ENCODE measurements around the gene CDADC1.

Gene CDADC1

DNA sequence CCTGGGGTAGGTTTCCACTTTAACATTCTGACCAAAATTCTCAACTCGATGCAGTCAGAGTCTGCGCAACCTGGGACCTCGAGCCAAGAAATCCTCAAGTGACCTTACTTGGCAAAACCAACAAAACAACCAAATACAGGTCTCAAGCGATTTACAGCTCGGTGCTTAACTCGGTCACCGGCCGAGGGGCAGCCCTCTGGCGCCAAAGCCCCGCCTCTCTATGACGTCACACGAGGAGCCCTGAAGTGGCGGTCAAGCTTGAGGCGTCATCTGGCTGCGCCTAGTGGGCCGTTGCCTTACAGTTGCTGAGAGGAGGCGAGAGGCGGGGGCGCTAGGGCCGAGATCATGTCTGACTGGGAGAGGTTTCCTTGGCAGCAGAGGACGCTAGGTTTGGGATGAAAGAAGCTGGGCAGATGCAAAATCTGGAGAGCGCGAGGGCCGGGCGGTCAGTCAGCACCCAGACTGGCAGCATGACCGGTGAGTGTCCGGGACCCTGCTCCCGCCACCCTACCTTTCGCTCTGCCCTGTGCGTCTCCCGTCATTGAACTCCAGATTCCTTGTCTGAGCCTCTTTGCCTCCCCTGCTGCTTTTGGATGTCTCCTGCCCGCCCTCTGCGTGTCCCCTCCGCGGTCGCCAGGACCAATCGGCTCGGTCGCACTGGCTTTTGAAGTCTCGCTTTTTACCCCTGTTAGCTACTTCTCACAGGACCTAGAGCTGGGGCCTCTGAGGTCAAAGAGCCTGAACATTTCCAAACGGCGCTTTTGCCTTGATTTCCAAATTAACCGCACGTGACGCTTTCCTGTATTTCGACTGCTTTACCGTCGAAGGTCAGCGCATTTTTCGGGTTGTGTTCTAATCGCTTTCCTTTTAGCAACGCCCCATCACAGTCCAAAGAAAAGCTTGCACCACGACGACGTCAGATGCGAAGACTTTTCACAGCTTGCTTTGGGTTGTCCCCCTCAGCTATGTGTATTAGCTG is at the start of gene CDADC1:
Gene CDADC1, plus strand, starts transcription at position 283 of the 979 bp plus-strand sequence. Its CDS starts 113 bp downstream, at position 396.
- H3K27me3 ChIP-seq (ENCODE audit: control insufficient read depth, insufficient read depth, low read length): no peaks in the 10 kb centered on the region
- H3K36me3 ChIP-seq (ENCODE audit: control insufficient read depth, insufficient read depth, low read length): no peaks in the 10 kb centered on the region
- H3K9ac ChIP-seq (ENCODE audit: low read depth, low read length): peak within 1 kb of the TSS; percentile 70
- peak within 1 kb of the TSS; percentile 99 for H3K4me3 ChIP-seq (ENCODE audit: low read depth, low read length)
- H3K9me3 ChIP-seq (ENCODE audit: control insufficient read depth, insufficient read depth, low read length): no peaks in the 10 kb centered on the region
- no peaks in the 10 kb centered on the region for H3K4me1 ChIP-seq (ENCODE audit: control insufficient read depth, insufficient read depth, low read length)

DNA sequence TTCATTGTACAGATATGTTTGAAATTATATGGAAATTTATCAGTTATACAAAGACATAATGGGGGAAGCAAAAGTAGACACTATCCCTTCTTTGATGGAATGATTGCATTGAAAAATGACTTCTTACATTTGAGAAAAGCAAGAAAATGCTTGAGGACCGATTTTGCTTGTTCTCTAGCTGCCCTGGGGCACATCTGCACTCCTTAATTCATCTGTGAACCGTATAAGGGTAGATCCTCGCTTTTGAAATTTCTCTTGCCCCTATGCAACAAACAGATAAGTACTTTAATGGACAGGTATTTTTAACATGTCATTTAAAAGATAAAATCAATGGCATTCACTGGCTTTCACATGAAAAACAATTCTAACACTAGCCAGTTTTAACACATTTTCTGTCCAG is 41.1 kb upstream of the CDADC1 start:
- Histone ChIP-seq H3K9me3 (ENCODE audit: control insufficient read depth, insufficient read depth, low read length) (no peaks in the 10 kb centered on the region), H3K4me3 (ENCODE audit: low read depth, low read length) (no peak overlapping the region), H3K4me1 (ENCODE audit: control insufficient read depth, insufficient read depth, low read length) (no peaks in the 10 kb centered on the region), H3K27me3 (ENCODE audit: control insufficient read depth, insufficient read depth, low read length) (no peaks in the 10 kb centered on the region), H3K36me3 (ENCODE audit: control insufficient read depth, insufficient read depth, low read length) (no peaks in the 10 kb centered on the region), H3K9ac (ENCODE audit: low read depth, low read length) (no peak overlapping the region)

DNA sequence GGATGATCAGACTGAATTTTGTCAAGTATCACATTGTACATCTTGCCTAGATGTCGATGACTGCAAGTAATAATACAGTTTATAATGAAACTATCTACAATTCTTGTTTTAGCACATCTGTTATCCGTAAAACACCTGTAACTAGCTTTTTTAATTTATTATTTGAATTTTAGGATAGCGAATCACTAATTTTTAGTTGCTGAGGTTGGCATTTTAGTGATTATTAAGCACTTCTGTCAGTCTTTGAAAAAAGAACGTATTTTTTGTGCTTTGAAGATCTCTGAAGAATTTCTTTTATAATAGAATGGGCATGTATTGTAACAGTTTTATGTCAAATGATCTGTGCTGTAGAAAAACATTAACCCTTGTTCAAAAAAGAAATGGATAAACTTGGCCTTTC is 39.1 kb upstream of the CDADC1 start:
- no peaks in the 10 kb centered on the region for H3K4me1 ChIP-seq (ENCODE audit: control insufficient read depth, insufficient read depth, low read length)
- H3K27me3 ChIP-seq (ENCODE audit: control insufficient read depth, insufficient read depth, low read length): no peaks in the 10 kb centered on the region
- H3K4me3 ChIP-seq (ENCODE audit: low read depth, low read length): no peak overlapping the region
- H3K9me3 ChIP-seq (ENCODE audit: control insufficient read depth, insufficient read depth, low read length): no peaks in the 10 kb centered on the region
- H3K36me3 ChIP-seq (ENCODE audit: control insufficient read depth, insufficient read depth, low read length): no peaks in the 10 kb centered on the region
- H3K9ac ChIP-seq (ENCODE audit: low read depth, low read length): no peak overlapping the region

DNA sequence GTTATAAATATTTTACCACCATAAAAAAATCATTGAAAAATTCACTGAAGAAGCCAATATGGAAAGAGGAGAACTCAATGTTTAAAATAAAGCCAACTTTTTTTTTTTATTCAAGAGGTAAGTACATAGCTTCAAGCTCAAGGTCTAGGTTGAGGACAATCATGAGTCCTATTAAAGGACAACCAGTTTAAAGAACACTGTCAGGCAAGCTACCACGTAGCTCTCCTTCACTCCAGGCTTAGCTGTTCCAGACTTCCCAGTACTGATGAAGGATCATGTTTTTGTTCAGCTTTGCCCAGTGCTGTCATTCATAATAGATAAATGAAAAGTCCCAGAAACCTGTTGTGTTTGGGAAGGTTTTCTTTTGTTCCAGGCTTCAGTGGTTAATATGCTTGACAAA is 37.6 kb upstream of the CDADC1 start:
- H3K27me3 ChIP-seq (ENCODE audit: control insufficient read depth, insufficient read depth, low read length): no peaks in the 10 kb centered on the region
- H3K4me3 ChIP-seq (ENCODE audit: low read depth, low read length): no peak overlapping the region
- H3K4me1 ChIP-seq (ENCODE audit: control insufficient read depth, insufficient read depth, low read length): peaks cover under 1% of the 10 kb centered on the region
- no peak overlapping the region for H3K9ac ChIP-seq (ENCODE audit: low read depth, low read length)
- H3K9me3 ChIP-seq (ENCODE audit: control insufficient read depth, insufficient read depth, low read length): no peaks in the 10 kb centered on the region
- no peaks in the 10 kb centered on the region for H3K36me3 ChIP-seq (ENCODE audit: control insufficient read depth, insufficient read depth, low read length)

DNA sequence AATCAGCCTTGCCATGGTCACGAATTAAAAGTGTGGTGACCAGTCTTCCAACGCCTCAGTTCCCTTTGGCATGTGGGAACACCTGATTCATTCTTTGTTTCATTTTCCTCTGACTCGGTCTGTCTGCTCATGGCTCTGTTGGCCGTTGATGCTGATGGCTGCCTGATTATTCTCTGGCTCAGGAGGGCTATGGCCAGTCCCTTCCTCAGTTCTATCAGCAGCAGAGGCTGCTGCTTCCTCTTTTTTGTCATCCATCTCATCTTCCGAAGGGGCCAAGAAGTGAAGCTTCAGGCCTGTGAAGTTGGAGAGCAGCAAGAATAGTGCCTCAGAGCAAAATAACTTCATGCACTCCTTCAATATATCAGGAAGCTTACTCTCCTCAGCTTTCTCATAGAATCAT is 37.1 kb upstream of the CDADC1 start:
- Histone ChIP-seq H3K9ac (ENCODE audit: low read depth, low read length) (no peak overlapping the region), H3K4me3 (ENCODE audit: low read depth, low read length) (no peak overlapping the region), H3K27me3 (ENCODE audit: control insufficient read depth, insufficient read depth, low read length) (no peaks in the 10 kb centered on the region), H3K36me3 (ENCODE audit: control insufficient read depth, insufficient read depth, low read length) (no peaks in the 10 kb centered on the region), H3K4me1 (ENCODE audit: control insufficient read depth, insufficient read depth, low read length) (peaks cover 2% of the 10 kb centered on the region), H3K9me3 (ENCODE audit: control insufficient read depth, insufficient read depth, low read length) (no peaks in the 10 kb centered on the region)

DNA sequence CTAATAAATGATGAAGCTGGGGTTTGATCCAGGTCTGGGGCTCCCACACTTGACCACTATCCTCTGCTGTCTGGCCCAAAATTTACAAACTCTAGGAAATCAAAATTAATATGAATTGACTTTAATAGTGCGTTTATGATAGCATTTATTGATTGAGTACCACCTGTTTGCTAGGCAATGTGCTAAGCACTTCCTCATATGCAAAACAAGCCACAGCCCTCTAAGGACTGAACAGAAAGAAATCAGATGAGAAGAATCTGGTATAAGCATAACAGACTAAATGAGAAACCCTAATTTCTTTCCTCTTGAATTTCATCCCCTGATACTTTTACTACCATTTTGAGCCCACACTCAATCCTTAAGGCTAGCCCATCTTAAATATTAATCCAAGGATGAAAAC is 34.2 kb upstream of the CDADC1 start:
- Histone ChIP-seq H3K27me3 (ENCODE audit: control insufficient read depth, insufficient read depth, low read length) (peaks cover 27% of the 10 kb centered on the region), H3K4me1 (ENCODE audit: control insufficient read depth, insufficient read depth, low read length) (peaks cover 10% of the 10 kb centered on the region), H3K36me3 (ENCODE audit: control insufficient read depth, insufficient read depth, low read length) (no peaks in the 10 kb centered on the region), H3K9me3 (ENCODE audit: control insufficient read depth, insufficient read depth, low read length) (no peaks in the 10 kb centered on the region), H3K4me3 (ENCODE audit: low read depth, low read length) (no peak overlapping the region), H3K9ac (ENCODE audit: low read depth, low read length) (no peak overlapping the region)

DNA sequence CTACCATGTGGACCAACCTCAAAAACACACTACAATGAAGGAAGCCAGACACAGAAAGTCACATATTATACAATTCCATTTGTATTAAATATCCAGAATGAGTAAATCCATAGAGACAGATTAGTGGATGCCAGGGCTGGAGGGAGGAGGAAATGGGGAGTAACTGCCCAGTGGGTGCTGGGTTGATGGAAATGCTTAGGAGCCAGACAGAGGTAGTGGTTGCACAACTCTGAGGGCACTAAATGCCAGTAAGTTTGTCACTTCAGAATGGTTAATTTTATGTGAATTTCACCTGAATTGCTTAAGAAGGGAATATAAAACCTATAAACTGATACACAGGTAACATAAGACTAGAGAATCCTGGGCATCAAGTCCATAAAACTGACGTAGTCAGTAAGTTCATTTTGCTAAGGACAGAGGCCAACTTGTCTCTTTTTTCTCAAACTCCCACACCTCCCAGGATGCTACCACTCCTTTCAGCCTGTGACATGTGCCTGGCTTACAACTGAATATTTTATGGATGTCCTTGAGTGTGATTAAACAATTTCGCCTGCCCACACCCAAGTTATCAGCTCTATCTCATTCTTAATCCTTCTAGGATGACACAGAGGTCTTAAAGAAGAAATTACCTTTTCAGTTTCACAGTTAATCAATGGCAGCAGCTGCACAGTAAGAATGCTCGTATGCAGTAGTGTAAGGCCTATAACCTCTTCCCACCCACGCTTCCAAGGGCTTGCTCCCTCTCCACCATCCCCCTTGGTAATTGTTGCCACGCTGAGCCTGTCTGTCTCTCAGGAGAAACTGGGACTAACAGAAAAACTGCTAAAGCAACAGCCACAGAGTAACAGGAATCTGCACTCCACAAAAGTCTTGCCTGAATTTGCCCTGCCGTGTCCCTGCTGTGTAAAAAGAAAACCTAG is 33.5 kb upstream of the CDADC1 start:
- Histone ChIP-seq H3K9ac (ENCODE audit: low read depth, low read length) (no peak overlapping the region), H3K9me3 (ENCODE audit: control insufficient read depth, insufficient read depth, low read length) (no peaks in the 10 kb centered on the region), H3K27me3 (ENCODE audit: control insufficient read depth, insufficient read depth, low read length) (peaks cover 35% of the 10 kb centered on the region), H3K4me1 (ENCODE audit: control insufficient read depth, insufficient read depth, low read length) (peaks cover 10% of the 10 kb centered on the region), H3K36me3 (ENCODE audit: control insufficient read depth, insufficient read depth, low read length) (no peaks in the 10 kb centered on the region), H3K4me3 (ENCODE audit: low read depth, low read length) (no peak overlapping the region)

DNA sequence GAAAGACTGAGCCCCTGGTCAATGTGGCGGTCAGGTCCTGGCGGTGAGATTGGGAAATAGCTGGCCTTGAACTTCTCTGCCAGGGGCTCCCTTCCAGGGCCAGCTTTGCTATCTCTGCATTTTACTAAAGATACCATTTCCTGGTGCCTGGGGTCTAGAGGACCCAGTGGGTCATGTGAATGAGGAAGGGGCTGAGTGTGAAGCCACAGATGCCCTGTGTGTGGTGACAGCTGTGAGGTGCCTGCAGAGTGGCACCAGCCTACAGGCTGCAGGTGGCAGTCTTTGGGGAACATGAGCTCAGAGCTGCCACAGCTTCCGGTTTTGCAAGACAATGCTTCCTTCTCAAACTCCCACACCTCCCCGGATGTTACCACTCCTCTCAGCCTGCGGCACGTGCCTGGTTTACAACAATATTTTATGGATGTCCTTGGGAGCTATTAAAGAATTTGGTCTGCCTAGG is 32.8 kb upstream of the CDADC1 start:
- Histone ChIP-seq H3K4me1 (ENCODE audit: control insufficient read depth, insufficient read depth, low read length) (peaks cover 10% of the 10 kb centered on the region), H3K9ac (ENCODE audit: low read depth, low read length) (no peak overlapping the region), H3K9me3 (ENCODE audit: control insufficient read depth, insufficient read depth, low read length) (no peaks in the 10 kb centered on the region), H3K36me3 (ENCODE audit: control insufficient read depth, insufficient read depth, low read length) (no peaks in the 10 kb centered on the region), H3K27me3 (ENCODE audit: control insufficient read depth, insufficient read depth, low read length) (peaks cover 41% of the 10 kb centered on the region), H3K4me3 (ENCODE audit: low read depth, low read length) (no peak overlapping the region)

DNA sequence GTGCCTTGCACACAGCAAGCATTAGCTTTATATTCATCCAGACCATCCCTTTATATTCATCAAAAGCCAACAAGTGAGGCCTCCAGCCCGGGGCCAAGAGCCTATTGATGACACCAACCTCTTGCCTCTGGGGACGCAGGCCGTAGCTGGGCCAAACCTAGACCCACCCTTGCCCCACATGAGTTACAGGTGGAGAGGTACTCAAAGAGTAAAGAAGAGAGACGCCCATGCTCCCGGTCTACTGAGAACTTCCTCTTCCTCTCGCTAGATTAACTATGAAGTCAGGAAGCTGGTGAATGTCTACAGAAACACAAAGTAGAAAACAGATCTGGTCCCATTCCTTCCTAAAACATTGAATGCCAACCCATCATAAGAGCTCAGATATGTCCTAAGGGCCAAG is 31.4 kb upstream of the CDADC1 start:
- Histone ChIP-seq H3K4me3 (ENCODE audit: low read depth, low read length) (no peak overlapping the region), H3K27me3 (ENCODE audit: control insufficient read depth, insufficient read depth, low read length) (peaks cover 54% of the 10 kb centered on the region), H3K9ac (ENCODE audit: low read depth, low read length) (no peak overlapping the region), H3K9me3 (ENCODE audit: control insufficient read depth, insufficient read depth, low read length) (no peaks in the 10 kb centered on the region), H3K4me1 (ENCODE audit: control insufficient read depth, insufficient read depth, low read length) (peaks cover 11% of the 10 kb centered on the region), H3K36me3 (ENCODE audit: control insufficient read depth, insufficient read depth, low read length) (no peaks in the 10 kb centered on the region)

DNA sequence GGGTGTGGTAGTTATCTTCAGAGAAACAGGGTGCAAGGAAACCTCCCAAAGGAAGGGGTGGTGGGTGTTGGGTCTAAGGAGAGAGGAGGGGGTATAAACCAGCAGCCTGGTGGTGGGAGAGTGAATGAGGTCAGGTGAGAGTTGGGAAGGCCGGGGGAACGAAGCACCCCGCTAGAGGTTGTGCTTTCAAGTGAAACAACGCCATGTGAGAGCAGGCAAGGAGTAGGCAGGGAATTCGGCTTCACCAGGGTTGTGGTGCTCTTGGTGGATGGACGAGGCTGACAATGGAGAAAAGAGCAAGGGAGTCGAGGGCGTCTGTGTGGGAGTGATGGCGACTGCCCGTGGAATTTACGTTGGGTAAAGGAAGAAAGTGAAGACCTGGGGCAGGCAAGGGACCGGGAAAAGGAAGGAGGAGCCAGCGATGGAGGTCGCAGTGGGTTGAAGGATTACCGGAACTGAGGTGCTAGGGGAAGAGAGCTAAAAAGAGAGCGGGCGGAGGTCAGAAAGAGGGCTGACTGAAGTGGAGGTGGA is 29.7 kb upstream of the CDADC1 start:
- peaks cover 12% of the 10 kb centered on the region for H3K4me1 ChIP-seq (ENCODE audit: control insufficient read depth, insufficient read depth, low read length)
- H3K9ac ChIP-seq (ENCODE audit: low read depth, low read length): peak overlapping the region; percentile 8
- H3K36me3 ChIP-seq (ENCODE audit: control insufficient read depth, insufficient read depth, low read length): no peaks in the 10 kb centered on the region
- peaks cover 71% of the 10 kb centered on the region for H3K27me3 ChIP-seq (ENCODE audit: control insufficient read depth, insufficient read depth, low read length)
- H3K9me3 ChIP-seq (ENCODE audit: control insufficient read depth, insufficient read depth, low read length): no peaks in the 10 kb centered on the region
- H3K4me3 ChIP-seq (ENCODE audit: low read depth, low read length): peak overlapping the region; percentile 79

DNA sequence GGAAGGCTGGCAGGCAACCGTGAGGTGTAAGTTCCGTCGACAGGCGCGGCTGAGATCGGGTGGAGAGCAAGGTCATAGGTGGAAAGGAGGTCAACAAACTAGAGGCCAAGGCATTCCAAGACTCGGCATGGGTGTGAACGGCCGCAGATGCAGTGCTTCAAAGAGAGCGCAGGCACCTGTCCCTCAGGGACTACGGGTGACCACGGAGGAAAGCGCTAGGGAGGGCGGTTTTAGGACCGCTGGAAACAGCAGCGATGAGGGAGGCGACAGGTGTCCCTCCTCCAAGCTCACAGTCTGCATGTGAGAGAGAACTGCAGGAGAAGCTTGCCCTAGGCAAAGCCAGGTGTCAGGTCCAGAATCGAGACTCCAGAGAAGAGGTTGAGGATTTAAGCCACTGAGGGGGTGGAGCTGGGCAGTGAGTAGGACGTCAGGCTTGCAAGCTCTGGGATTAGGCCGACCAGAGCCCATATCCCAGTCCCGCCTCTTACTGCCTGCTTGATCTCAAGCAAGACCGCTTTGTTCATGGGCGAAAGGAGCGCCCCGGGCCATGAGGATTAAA is 29.2 kb upstream of the CDADC1 start:
- H3K9ac ChIP-seq (ENCODE audit: low read depth, low read length): peak overlapping the region; percentile 8
- H3K4me3 ChIP-seq (ENCODE audit: low read depth, low read length): peak overlapping the region; percentile 79
- peaks cover 12% of the 10 kb centered on the region for H3K4me1 ChIP-seq (ENCODE audit: control insufficient read depth, insufficient read depth, low read length)
- no peaks in the 10 kb centered on the region for H3K9me3 ChIP-seq (ENCODE audit: control insufficient read depth, insufficient read depth, low read length)
- H3K27me3 ChIP-seq (ENCODE audit: control insufficient read depth, insufficient read depth, low read length): peaks cover 77% of the 10 kb centered on the region
- no peaks in the 10 kb centered on the region for H3K36me3 ChIP-seq (ENCODE audit: control insufficient read depth, insufficient read depth, low read length)

All from iPS-15b (cell line).